ENCODE measurements around the gene PKD1L1.
A peak's percentile ranks its signal among the peaks of the same experiment; 100 is the strongest.
"Not testable (repeated sequence)": the region's sequence is repeated elsewhere in the genome, so short reads cannot be mapped to it uniquely, and the experiment has no call there.

Gene PKD1L1, protein sequence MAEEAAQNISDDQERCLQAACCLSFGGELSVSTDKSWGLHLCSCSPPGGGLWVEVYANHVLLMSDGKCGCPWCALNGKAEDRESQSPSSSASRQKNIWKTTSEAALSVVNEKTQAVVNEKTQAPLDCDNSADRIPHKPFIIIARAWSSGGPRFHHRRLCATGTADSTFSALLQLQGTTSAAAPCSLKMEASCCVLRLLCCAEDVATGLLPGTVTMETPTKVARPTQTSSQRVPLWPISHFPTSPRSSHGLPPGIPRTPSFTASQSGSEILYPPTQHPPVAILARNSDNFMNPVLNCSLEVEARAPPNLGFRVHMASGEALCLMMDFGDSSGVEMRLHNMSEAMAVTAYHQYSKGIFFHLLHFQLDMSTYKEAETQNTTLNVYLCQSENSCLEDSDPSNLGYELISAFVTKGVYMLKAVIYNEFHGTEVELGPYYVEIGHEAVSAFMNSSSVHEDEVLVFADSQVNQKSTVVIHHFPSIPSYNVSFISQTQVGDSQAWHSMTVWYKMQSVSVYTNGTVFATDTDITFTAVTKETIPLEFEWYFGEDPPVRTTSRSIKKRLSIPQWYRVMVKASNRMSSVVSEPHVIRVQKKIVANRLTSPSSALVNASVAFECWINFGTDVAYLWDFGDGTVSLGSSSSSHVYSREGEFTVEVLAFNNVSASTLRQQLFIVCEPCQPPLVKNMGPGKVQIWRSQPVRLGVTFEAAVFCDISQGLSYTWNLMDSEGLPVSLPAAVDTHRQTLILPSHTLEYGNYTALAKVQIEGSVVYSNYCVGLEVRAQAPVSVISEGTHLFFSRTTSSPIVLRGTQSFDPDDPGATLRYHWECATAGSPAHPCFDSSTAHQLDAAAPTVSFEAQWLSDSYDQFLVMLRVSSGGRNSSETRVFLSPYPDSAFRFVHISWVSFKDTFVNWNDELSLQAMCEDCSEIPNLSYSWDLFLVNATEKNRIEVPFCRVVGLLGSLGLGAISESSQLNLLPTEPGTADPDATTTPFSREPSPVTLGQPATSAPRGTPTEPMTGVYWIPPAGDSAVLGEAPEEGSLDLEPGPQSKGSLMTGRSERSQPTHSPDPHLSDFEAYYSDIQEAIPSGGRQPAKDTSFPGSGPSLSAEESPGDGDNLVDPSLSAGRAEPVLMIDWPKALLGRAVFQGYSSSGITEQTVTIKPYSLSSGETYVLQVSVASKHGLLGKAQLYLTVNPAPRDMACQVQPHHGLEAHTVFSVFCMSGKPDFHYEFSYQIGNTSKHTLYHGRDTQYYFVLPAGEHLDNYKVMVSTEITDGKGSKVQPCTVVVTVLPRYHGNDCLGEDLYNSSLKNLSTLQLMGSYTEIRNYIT (N-terminal part only)

DNA sequence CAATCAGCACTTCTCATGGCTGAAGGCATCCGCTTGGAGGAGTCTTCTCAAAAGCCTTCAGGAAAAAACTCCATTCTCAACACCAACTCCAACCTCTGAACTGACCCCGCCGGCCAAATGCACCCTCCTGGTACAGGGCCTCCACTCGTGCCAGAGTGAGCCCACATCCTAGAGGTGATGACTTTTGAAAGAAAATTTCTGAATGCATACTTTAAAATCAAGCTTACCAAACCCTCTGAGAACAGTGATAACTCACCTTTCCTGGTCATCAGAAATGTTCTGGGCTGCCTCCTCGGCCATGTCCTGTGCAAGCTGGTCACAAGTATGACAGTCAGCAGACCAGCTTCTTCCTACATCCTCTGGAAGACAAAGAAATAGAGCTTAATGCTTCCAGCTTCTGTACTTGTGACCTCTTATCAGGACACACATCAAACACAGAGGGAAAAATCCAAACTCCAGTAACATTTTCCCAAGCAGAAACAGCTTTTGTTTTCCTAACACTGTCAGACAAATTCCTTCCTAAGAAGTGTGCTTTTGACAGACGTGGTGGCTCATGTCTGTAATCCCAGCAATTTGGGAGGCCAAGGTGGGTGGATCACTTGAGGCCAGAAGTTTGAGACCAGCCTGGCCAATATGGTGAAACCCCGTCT lies at the start of gene PKD1L1:
Gene PKD1L1, minus strand, starts transcription at position 326 of the 650 bp plus-strand sequence. Its CDS starts 26 bp downstream, at position 300.
- DNase-seq (ENCODE audit: low read depth in 2 of 2) = no peak

DNA sequence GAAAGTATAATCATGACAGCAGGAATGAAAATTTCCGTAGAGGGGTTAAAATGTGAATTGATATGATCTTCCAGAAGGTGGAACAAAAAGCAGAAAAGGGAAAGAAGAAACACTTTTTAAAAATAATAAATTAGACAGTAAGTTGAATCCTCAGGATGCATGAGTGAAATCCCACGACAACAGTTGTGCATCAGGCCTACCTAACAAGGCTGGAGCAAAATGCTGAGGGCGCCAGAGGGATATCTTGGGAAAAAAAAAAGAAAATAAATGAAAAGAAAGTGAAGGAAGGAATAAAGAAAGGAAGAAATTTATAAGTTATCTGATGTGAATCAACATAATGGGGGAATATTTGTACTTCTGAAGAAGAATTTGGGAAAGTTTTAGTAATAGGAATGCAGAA lies 44.2 kb upstream of the PKD1L1 start:
- DNase-seq (ENCODE audit: low read depth in 2 of 2) = no peak

DNA sequence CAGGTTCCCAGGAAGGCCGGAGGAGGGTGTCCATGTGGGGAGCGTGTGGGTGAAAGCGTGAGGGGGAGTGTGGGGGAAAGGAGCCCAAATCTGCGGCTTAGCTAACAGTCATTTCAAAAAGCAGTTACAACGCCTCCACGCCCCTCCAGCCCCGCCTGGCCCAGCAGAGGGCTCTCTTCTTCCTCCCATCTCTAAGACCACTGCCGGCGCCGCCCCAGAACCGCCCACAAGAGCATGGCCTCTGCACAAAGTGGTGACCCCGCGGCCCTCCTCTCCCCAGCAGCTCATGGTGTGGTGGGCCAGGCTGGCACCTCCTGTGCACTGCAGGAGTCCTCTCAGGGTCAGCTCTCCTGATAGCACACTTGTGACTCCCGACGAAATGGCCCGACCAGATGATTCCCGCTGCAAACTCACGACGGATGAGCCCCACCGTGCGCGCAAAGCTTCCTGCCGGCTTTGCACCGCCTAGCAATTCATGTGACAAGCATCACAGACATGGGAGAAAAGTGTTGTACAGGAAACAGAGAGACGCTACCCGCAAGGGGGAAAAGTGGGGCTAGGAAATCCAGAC lies 43.6 kb upstream of the PKD1L1 start:
- peak; percentile 70 to 78 for DNase-seq (ENCODE audit: low read depth in 2 of 2)

DNA sequence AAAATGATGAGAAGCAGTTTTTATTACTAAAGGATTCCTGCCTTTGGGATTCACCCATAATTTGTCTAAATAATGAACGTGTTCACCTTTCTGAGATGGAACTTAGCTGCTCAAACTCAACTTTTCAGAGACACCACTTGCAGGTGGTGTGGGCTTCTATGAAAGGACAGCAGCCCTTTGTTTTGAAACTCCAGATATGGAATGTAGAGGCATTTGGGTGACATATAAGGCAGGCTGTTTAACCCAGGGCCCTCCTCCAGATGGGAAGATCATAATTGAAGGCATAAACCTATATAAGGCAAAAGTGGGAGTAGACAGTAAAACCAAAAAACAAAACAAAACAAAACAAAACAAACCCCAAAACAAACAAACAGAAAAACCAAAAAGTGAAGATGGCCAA lies 43.0 kb upstream of the PKD1L1 start:
- DNase-seq (ENCODE audit: low read depth in 2 of 2) = no peak

DNA sequence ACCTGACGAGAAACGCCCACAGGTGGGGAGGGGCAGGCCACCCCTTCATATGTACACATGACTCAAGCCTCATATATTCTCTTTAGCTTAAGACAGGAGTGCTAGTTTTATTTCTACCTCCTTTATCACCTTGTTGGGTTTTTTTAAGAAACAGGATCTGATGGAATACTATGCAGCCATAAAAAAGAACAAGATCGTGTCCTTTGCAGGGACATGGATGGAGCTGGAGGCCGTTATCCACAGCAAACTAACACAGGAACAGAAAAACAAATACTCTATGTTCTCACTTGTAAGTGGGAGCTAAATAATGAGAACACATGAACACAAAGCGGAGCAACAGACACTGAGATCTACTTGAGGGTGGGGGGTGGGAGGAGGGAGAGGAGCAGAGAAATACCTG lies 42.3 kb upstream of the PKD1L1 start:
- DNase-seq (ENCODE audit: low read depth in 2 of 2) = no peak

DNA sequence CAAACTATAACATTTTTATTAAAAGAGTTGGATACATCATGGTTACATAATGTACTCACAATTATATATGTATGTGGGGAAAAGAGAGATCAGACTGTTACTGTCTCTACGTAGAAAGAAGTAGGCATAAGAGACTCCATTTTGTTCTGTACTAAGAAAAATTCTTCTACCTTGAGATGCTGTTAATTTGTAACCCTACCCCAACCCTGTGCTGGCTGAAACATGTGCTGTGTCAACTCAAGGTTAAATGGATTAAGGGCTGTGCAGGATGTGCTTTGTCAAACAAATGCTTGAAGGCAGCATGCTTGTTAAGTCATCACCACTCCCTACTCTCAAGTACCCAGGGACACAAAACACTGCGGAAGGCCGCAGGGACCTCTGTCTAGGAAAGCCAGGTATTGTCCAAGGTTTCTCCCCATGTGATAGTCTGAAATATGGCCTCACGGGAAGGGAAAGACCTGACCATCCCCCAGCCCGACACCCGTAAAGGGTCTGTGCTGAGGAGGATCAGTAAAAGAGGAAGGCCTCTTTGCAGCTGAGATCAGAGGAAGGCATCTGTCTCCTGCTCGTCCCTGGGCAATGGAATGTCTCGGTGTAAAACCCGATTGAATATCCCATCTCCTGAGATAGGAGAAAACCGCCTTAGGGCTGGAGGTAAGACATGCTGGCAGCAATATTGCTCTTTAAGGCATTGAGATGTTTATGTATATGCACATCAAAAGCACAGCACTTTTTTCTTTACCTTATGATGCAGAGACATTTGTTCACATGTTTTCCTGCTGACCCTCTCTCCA lies 41.5 kb upstream of the PKD1L1 start:
- not testable (repeated sequence) for DNase-seq (ENCODE audit: low read depth in 2 of 2)

DNA sequence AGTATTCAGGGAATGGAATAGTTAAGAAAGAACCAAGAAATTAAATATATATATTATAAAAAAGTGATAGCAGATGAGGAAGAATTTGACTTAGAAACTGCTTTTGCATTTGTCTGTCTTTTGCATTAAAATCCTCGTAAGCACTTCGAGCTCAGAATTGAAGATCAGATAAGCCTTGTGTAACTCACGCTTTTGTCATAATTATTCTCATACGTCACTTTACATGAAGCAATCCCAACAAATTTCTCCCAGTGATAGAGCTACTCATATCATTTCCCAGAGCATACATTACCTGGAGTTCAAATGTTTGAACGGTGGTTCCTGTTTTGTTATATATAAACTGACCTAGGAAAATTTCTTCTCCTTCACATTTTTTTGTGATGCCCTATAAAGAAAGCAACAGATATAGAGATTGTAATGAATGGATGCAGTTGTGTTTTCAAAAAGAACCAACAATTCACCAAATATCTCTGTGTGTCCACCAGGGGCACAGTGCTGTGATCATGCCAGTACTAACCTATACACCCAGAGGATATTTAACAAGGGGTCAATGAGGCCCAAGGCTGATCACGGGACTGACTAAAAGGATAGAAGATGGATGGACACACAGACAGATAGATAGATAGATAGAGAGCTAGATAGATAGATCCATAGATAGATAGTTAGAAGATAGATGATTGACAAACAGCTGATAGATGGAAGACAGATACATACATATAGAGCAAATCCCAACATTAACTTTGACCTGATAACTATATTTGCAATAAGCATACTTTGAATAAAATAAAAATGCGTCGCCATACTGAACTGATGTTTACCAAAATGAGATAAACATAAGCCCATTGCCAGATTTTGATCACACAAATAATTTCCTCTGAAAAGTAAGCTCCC lies 40.5 kb upstream of the PKD1L1 start:
- no peak for DNase-seq (ENCODE audit: low read depth in 2 of 2)

DNA sequence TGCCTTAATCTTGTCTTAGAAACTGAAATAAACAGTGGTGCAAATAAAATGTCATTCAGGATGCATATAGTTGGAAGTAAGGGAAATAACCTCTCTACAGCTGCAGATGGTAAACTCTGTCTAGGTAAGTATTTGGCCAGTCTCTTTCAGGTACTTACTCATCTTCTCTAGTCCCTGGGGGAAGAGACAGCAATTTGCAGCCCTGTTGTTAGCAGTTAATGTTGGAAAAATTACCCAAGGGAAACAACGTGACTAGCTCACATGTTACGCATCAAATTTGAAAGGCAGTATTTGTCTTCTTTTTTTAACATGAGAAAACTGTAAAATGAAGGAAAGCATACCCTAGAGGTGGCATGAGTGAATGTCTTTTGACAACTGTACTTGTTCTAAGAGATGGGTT lies 34.3 kb upstream of the PKD1L1 start:
- DNase-seq (ENCODE audit: low read depth in 2 of 2) = no peak

DNA sequence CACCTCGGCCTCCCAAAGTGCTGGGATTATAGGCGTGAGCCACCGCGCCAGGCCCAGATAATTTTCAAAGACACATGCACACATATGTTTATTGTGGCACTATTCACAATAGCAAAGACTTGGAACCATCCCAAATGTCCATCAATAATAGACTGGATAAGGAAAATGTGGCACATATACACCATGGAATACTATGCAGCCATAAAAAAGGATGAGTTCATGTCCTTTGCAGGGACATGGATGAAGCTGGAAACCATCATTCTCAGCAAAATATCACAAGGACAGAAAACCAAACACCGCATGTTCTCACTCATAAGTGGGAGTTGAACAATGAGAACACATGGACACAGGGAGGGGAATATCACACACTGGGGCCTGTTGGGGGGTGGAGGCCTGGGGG lies 32.4 kb upstream of the PKD1L1 start:
- not testable (repeated sequence) for DNase-seq (ENCODE audit: low read depth in 2 of 2)

DNA sequence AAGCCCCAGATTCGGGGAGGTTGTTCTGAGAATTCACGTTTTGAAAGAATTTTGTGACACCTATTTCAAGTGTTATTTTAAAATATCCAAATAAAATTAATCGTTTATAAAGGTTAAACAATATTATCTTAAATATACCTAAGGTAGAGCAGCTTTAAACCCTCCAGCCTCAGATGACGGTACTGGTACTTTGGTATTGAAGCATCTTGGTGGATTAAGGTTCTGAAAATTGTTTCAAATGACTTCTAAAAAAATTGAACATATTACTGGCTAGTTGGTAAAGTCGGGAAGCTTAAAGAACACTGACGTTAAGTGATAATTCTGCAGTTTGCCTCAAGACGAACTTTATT lies 31.5 kb upstream of the PKD1L1 start:
- no peak for DNase-seq (ENCODE audit: low read depth in 2 of 2)

DNA sequence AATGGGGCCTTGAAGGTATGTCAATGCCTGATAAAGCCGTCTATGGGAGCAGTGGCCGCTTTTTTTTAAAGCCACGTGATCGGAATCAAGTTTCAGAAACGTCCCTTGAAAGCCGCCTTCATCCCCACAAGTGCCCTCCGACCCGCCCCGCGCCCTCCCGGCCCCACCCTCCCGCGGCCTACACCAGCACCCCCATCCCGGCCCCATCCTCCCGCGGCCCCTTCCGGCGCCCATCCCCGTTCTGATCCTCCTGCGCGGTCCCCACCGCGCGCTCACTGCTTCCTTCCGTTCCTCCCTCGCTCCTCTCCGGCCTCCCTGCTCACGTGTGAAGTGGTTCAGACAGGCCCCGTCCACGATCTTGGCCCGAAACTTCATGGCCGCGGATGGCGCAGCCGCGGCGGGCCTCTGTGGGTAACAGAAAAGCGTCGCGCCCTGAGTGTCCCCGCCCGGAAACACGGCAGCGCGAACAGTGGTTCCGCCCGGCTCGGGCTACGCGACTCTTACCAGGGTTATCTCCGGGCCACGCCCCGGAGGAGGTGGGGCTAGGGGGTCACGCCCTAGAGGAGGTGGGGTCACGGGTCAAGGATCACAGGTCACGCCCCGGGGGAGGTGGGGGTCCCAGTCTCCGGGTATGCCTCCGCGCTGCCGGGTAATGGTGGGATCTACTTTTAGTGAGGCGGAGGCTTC lies 31.0 kb upstream of the PKD1L1 start, which contains the start of gene HUS1:
Gene HUS1, minus strand, starts transcription at position 471 of the 687 bp plus-strand sequence. Its CDS starts 96 bp downstream, at position 375.
- DNase-seq (ENCODE audit: low read depth in 2 of 2) = peak; percentile 78 to 83

DNA sequence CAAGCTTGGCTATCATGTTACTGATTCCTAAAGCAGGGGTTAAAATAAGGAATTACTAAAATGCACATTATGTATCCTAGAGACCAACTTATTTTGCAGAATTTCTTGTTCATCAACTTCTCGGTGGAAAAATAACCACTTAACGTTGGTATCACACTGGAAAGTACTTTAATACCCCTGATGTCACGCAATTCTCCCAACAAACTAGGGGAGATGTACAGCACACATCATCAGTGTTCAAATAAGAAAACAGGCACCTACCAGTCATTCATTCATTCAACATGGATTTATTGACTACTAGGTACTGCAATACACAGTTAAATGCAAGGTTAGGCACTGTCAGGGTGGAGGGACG lies 30.5 kb upstream of the PKD1L1 start:
- DNase-seq (ENCODE audit: low read depth in 2 of 2) = no peak

DNA sequence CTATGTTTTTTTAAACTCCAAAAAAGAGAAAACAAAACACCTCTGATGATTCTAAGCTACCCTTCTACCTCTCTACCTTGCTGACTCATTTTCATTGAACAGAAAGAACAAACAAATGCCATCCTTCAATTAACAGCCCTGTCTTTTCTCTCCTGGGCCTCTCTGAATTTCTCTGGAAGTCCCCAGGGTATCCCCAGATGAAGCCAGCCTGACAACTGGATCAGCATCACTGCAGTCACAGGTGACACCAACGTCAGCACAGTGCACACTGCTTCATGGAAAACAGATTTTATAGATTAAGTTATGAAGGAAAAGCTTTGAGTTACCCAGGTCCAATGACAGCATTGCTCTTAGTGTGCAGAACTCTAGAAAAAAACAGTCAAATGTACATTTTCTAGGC lies 25.5 kb upstream of the PKD1L1 start:
- DNase-seq (ENCODE audit: low read depth in 2 of 2) = no peak

DNA sequence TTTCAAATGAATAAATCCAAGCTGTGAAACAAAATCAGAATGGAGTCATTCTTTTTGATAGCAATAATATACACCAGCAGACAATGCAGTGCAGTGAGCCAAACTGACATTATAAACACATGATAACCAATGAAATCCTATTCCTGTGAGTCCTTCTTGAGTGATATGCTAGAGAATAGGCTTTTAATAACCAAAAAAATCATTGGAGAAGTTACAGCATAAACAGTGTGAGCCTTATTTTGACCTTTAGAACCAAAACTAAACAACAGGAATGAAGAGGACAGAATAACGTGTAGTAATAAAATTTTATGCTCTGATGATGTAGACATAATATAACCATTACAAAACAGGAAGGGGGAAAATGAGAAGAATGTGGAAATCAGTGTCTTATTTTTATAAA lies 22.5 kb upstream of the PKD1L1 start:
- DNase-seq (ENCODE audit: low read depth in 2 of 2) = no peak

DNA sequence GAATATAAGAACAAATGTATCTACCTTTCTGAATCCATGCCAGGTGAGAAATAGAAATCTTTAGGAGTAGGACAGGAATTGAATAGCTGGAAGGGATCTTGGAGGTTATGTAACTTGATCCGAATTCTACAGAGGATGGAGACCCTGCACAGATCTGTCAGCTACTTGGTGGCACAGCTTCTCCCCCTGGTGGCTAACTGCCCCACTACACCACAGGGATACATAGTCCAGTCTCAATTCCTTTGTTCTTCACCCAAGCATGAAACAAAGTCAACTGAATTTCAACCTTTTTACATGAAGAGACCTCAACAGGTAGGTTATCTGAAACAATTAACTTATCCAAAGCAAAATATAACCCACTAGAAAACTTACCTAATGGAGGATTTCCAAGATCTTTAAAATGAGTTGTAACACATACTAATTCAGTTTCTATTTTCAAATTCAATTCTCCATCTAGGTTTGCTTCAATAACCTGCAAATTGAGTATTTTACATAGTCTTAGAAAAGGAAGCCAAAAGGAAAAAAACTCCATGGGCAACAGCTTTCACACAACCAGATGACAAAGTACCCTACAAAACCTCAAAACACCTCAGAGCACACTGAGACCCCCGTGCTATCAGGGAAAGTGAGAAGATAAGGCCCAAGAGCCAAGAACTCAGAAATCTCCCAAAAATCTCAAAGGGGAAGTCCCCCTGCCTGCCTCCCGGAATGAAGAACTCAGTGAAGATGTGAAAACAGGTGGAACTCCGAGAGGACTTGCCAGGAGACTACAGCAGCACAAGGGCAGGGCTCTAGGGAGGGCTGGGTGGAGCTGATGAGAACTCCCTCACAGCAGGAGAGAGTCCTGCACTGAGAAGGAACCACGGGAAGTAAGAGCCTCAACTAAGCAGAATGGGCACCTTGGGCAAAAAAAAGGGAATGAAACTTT lies 20.8 kb upstream of the PKD1L1 start:
- DNase-seq (ENCODE audit: low read depth in 2 of 2) = peak in 1 of 2 donors; percentile 24

DNA sequence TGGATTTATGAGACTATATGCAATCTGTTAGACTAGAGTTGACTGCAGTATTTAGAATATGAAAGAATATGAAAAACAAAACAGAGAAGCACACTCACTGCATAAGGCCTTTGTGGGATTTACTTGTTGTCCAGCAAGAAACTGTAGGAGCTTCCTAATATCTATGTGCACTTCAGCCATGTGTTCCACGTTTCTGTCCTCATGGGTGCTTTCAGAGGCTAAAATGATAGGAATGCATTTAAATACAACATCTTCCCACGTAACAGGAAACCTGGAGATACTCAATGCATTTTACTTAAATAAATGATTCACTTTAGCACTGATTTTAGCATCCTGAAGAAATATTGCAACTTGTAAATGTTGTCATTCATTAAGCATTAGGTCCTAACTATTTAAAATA lies 19.4 kb upstream of the PKD1L1 start:
- DNase-seq (ENCODE audit: low read depth in 2 of 2) = no peak

DNA sequence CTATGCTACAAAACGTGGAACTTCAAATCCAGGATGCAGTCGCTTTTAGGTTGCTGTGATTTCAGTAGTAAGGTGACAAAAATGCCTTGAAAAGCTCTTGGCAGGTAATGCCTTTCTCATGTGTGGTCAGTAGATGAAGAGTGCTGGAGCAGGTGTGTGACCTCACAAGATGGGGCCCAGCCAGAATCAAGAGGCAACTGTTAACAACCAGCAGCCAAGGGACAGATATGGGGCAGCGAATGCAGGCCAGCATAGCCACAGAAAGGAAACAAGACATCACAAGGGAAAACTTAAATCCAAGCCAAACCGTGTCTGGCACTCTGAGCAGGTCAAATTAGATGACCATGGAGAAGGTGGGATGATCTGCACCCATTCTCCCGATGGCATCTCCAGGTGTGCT lies 18.9 kb upstream of the PKD1L1 start:
- no peak for DNase-seq (ENCODE audit: low read depth in 2 of 2)

DNA sequence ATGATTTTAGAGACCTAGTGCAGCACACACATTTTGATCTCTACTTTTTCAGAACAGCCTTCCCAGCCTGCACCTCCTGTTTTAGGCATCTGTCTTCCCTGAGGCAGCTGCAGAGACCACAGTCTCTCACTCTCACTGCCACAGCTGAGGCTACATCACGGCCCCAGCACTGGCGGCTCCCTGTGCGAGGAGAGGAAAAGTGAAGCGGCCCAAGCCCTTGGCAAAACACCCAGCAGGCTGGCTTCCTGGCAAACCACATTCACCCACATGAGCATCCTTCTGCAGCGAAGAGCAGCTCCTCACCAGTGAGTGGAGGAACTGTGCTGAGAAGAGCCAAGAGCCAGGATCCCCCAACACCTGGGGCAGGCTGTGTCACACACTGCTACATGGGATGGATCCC lies 17.2 kb upstream of the PKD1L1 start:
- no peak for DNase-seq (ENCODE audit: low read depth in 2 of 2)

All from stimulated activated CD8-positive, alpha-beta memory T cell treated with anti-CD3 and anti-CD28 coated beads, Interleukin-2, amount 100 ng/mL, for 1 hour (primary cell).